Heart right ventricle (tissue), 16 donors: ENCODE results near the gene GTF3C2. TPM values are rescaled to one million over a fixed set of nuclear protein-coding genes. Genes with fewer than 3 reads are reported as not detected.
A peak's percentile ranks its signal among the peaks of the same experiment; 100 is the strongest.

ENCODE experiments used
- ATAC-seq, 8 donors: fragments of 200-7000 bp; cut with Tn5 transposase; one replicate each; pipeline ENCODE4 v1.9.1; 2020; ENCODE audit warnings: mild to moderate bottlenecking in 8 of 8, moderate library complexity in 8 of 8, moderate number of reproducible peaks in 1 of 8
- DNase-seq, 2 donors: peaks; one replicate each; pipeline ENCODE4 v3.0.0-alpha.2; 2020
- H3K27ac ChIP-seq, 10 donors: fragments of 200-600 bp; sonication (generic) in 2 of 10; one replicate each; pipeline versions ENCODE4 v1.5.0 to v1.8.0; 2020 to 2022; ENCODE audit warnings: mild to moderate bottlenecking in 3 of 10
- H3K27me3 ChIP-seq, 7 donors: fragments of 200-600 bp; one replicate each; pipeline ENCODE4 v1.8.0; 2021 to 2022; ENCODE audit warnings: mild to moderate bottlenecking in 2 of 7
- H3K36me3 ChIP-seq, 9 donors: fragments of 200-600 bp; sonication (generic) in 1 of 9; one replicate each; pipeline versions ENCODE4 v1.5.0 to v1.8.0; 2020 to 2022; ENCODE audit warnings: mild to moderate bottlenecking in 2 of 9
- H3K4me1 ChIP-seq, 9 donors: fragments of 200-600 bp; sonication (generic) in 1 of 9; one replicate each; pipeline versions ENCODE4 v1.5.0 to v1.8.0; 2020 to 2022; ENCODE audit warnings: mild to moderate bottlenecking in 4 of 9
- H3K4me3 ChIP-seq, 10 donors: fragments of 200-600 bp; sonication (generic) in 2 of 10; one replicate each; pipeline versions ENCODE4 v1.5.0 to v1.8.0; 2020 to 2022; ENCODE audit warnings: mild to moderate bottlenecking in 7 of 10, moderate library complexity in 2 of 10
- H3K9me3 ChIP-seq, 11 donors: fragments of 200-600 bp in 10 of 11; sonication (generic) in 2 of 11; one replicate each; pipeline versions ENCODE4 v1.5.0 to v1.8.0; 2013 to 2022; ENCODE audit warnings: mild to moderate bottlenecking in 2 of 11, control low read depth in 1 of 11, moderate library complexity in 1 of 11
- WGBS, 2 donors: extraction: QIAGEN DNeasy Blood & Tissue Kit; methylation state at CpG; one replicate each; pipeline ENCODE4 v1.1.7; 2013; ENCODE audit warnings: inconsistent platforms in 1 of 2; 5-methylcytosine and 5-hydroxymethylcytosine counted together
- intact Hi-C, 10 donors: fragments of 100-400 bp; cut with DNase I; formaldehyde crosslinking; loops; one replicate each; pipeline versions ENCODE4 v1.11.1 to v1.14.2; 2022
- polyA plus RNA-seq, 2 donors: library from polyadenylated mRNA; stranded (reverse); fragments of 200-250 nt; gene quantifications; one replicate each; pipeline ENCODE4 v1.2.3, GENCODE V29; 2013
- total RNA-seq, 10 donors: library from RNA; stranded (reverse); fragmentation: NEBNext Ultra II Directional in 3 of 10; extraction: Animal tissue kit (Norgen Biotek cat#: 25700) in 3 of 10; gene quantifications; one replicate each; pipeline versions ENCODE4 v1.2.1 to v1.2.4, GENCODE V29; 2021 to 2023
- TF ChIP-seq, protein P1 (sequence below), 9 donors: fragments of 200-600 bp; sonication (generic) in 2 of 9; IDR thresholded peaks; one replicate each; pipeline versions ENCODE4 v1.5.0 to v1.8.0; 2021 to 2022; ENCODE audit warnings: antibody characterized with exemption in 9 of 9, mild to moderate bottlenecking in 5 of 9, moderate library complexity in 1 of 9
- donor health status: Arrhythmogenic right ventricular cardiomyopathy.
- donor health status: ischemic (EF 13 %, LVEDD 7.1; RV severe dilation, severe dysfunction).
- donor health status: healthy with polysubstance abuse.
- donor health status: DM: no; HTN: yes; CAD: no.
- donor health status: DM: no; HTN: no; CAD: no.
- donor health status: ischemic (EF 25% LVEDD 6.9; RV normal size, moderate dysfunction).
- donor health status: ischemic (EF 25% LVEDD 5.7; RV mildly dilated, moderate dysfunction).
- donor health status: healthy.
- donor health status: DM: yes; HTN: yes; CAD: no.
- donor health status: Ischemic cardiomyopathy.
- donor health status: ischemic (EF 35%, LVEDD 5.7; RV mildly dilated, moderate dysfunction).
- donor health status: nonischemic (EF 11% LVEDD 7.7; RV severe dilation, severe dysfunction).
- donor health status: DM: yes; HTN: yes; CAD: no.
- donor health status: PGD.
- donor health status: ischemic (EF 29% LVEDD 5.4; RV normal size, mild dysfunction).
- donor health status: nonischemic (EF 23%, LVEDD 6.1; RV moderate dilation, normal function).

GTF3C2 gene
- total and polyA plus RNA-seq, 12 donors = 17.6 to 30.3 (median 23.6) TPM

DNA sequence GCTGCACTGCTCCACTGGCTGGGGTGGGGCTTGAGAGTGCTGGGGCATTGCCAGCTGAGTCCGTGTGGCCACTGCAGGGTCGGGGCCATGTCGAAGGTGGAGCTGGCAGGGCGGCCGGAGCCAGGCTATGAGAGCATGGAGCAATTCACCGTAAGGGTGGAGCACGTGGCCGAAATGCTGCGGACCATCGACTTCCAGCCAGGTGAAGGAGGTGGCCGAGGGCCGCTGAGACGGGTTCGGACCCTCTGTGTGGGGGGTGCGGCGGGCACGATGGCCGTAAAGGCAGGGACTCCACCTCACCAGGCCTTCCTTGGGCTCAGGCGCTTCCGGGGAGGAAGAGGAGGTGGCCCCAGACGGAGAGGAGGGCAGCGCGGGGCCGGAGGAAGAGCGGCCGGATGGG lies 50.4 kb downstream of the GTF3C2 start:
- Histone ChIP-seq H3K4me1 (peaks cover 6 to 38% (median 23%) of the 10 kb centered on the region in 9 donors), H3K9me3 (no peaks in the 10 kb centered on the region), H3K4me3 (peak overlapping the region in 1 of 10 donors; percentile 12), H3K27me3 (peaks cover 0 to 43% (median 38%) of the 10 kb centered on the region in 7 donors), H3K27ac (no peak overlapping the region), H3K36me3 (peaks cover 0 to 70% (median 6%) of the 10 kb centered on the region in 9 donors)
- DNase-seq (no peak), ATAC-seq (peak in 1 of 8 donors; percentile 6)
- WGBS, 2 donors = 39 to 45% methylated on average over 26 of the region's 26 CpGs
- TF ChIP-seq, protein P1, sequence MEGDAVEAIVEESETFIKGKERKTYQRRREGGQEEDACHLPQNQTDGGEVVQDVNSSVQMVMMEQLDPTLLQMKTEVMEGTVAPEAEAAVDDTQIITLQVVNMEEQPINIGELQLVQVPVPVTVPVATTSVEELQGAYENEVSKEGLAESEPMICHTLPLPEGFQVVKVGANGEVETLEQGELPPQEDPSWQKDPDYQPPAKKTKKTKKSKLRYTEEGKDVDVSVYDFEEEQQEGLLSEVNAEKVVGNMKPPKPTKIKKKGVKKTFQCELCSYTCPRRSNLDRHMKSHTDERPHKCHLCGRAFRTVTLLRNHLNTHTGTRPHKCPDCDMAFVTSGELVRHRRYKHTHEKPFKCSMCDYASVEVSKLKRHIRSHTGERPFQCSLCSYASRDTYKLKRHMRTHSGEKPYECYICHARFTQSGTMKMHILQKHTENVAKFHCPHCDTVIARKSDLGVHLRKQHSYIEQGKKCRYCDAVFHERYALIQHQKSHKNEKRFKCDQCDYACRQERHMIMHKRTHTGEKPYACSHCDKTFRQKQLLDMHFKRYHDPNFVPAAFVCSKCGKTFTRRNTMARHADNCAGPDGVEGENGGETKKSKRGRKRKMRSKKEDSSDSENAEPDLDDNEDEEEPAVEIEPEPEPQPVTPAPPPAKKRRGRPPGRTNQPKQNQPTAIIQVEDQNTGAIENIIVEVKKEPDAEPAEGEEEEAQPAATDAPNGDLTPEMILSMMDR (IDR thresholded peaks at IDR 0.05) = no peak
- intact Hi-C loops = loop anchor here in 4 of 10 donors (5.0 to 10.0 kb wide), 3 partner anchors 44 to 211 kb away; partner anchors contain the start of gene SLC30A3 (in 1 of the 4)

DNA sequence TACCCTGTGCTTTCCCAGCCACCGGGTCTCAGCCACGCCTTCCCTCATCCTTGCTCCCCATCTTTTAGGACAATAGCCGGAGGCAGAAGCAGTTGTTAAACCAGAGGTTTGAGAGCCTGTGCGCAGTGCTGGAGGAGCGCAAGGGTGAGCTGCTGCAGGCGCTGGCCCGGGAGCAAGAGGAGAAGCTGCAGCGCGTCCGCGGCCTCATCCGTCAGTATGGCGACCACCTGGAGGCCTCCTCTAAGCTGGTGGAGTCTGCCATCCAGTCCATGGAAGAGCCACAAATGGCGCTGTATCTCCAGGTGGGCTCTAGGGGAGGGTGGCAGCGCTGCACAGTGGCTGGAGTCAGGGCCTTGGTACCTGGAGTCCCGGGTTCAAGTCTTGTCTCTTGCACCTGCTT lies 51.0 kb downstream of the GTF3C2 start:
- Histone ChIP-seq H3K36me3 (peaks cover 0 to 75% (median 6%) of the 10 kb centered on the region in 9 donors), H3K4me3 (no peak overlapping the region), H3K4me1 (peaks cover 6 to 38% (median 23%) of the 10 kb centered on the region in 9 donors), H3K27ac (no peak overlapping the region), H3K27me3 (peaks cover 0 to 43% (median 38%) of the 10 kb centered on the region in 7 donors), H3K9me3 (no peaks in the 10 kb centered on the region)
- DNase-seq (no peak), ATAC-seq (no peak)
- WGBS, 2 donors = 93 to 94% methylated on average over 16 of the region's 16 CpGs
- intact Hi-C loops = loop anchor here in 4 of 10 donors (5.0 to 10.0 kb wide), 3 partner anchors 43 to 211 kb away; partner anchors contain the start of gene SLC30A3 (in 1 of the 4)
- TF ChIP-seq, protein P1 (IDR thresholded peaks at IDR 0.05) = no peak

DNA sequence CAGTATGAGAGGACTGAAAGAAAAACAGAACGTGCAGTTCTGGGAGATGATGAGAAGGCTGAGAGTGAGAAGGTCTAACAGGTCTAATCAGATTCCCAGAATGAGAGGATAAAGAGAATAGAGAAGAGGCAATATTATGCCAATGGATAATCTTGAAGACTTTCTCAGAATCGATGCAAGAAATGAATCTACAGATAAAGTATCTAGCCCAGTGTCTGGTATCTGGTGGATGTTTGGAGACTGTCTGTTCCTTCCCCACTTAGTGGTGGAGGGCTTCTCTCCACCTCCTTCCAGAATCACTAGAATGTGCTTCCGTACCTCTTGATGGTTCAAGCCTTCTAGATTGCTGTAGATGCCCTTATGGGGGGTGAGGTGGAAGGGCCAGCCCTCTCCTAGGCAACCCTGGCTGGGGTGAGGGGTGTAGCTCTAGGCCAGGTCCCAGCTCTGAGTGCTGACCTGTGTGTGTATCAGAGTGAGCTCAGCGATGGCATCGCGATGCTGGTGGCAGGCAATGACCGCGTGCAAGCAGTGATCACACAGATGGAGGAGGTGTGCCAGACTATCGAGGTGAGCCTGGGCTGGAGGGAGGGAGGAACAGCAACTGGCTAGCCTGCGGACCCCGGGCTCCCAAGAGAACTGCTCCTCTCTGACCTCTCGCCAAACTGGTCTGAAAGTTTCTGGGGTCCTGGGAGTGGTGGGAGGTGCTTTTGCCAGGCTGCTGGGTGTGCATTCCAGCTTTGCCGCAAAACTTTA lies 51.9 kb downstream of the GTF3C2 start:
- Histone ChIP-seq H3K27me3 (peaks cover 0 to 43% (median 38%) of the 10 kb centered on the region in 7 donors), H3K4me1 (peaks cover 6 to 38% (median 23%) of the 10 kb centered on the region in 9 donors), H3K9me3 (no peaks in the 10 kb centered on the region), H3K27ac (no peak overlapping the region), H3K36me3 (peaks cover 0 to 75% (median 6%) of the 10 kb centered on the region in 9 donors), H3K4me3 (no peak overlapping the region)
- no peak for DNase-seq
- WGBS, 2 donors = 86 to 91% methylated on average over 13 of the region's 13 CpGs
- TF ChIP-seq, protein P1 (IDR thresholded peaks at IDR 0.05) = no peak
- no peak for ATAC-seq
- intact Hi-C loops = loop anchor here in 6 of 10 donors (5.0 to 10.0 kb wide), 5 partner anchors 42 to 210 kb away; partner anchors contain the start of gene SLC30A3 (in 1 of the 6)
